ENCODE data around the gene TFAP2C. TPM values are rescaled to one million over a fixed set of nuclear protein-coding genes. Genes with fewer than 3 reads are reported as not detected.

The TFAP2C gene
- polyA plus RNA-seq, 2 donors, result 18.3 to 18.6 TPM

- Histone ChIP-seq H3K27ac (ENCODE audit: low read depth in 2 of 2, low read length in 1 of 2) (no peak overlapping the region), H3K4me1 (ENCODE audit: control insufficient read depth in 2 of 2, insufficient read depth in 2 of 2, low read length in 1 of 2) (no peaks in the 10 kb centered on the region), H3K4me3 (ENCODE audit: low read depth in 1 of 2, low read length in 2 of 2) (no peak overlapping the region), H3K36me3 (ENCODE audit: control insufficient read depth in 2 of 2, insufficient read depth in 2 of 2, low read length in 1 of 2) (no peaks in the 10 kb centered on the region), H3K9me3 (ENCODE audit: control insufficient read depth in 2 of 2, insufficient read depth in 1 of 2, low read depth in 1 of 2, low read length in 1 of 2) (no peaks in the 10 kb centered on the region), H3K27me3 (ENCODE audit: control insufficient read depth in 1 of 2, insufficient read depth in 2 of 2, low read length in 2 of 2) (no peaks in the 10 kb centered on the region)
- 80 to 84% methylated on average over 12 of the region's 12 CpGs for WGBS, 2 donors
These were observed 36.7 kb downstream of the TFAP2C start for GRCh38 chr20:56665806-56666205.

- H3K9me3 ChIP-seq (ENCODE audit: control insufficient read depth in 2 of 2, insufficient read depth in 1 of 2, low read depth in 1 of 2, low read length in 1 of 2), result no peaks in the 10 kb centered on the region
- no peaks in the 10 kb centered on the region for H3K36me3 ChIP-seq (ENCODE audit: control insufficient read depth in 2 of 2, insufficient read depth in 2 of 2, low read length in 1 of 2)
- no peak overlapping the region for H3K27ac ChIP-seq (ENCODE audit: low read depth in 2 of 2, low read length in 1 of 2)
- WGBS, 2 donors, result 88 to 90% methylated on average over 5 of the region's 5 CpGs
- peaks cover 0 to 4% of the 10 kb centered on the region in 2 donors for H3K27me3 ChIP-seq (ENCODE audit: control insufficient read depth in 1 of 2, insufficient read depth in 2 of 2, low read length in 2 of 2)
- no peak overlapping the region for H3K4me3 ChIP-seq (ENCODE audit: low read depth in 1 of 2, low read length in 2 of 2)
- H3K4me1 ChIP-seq (ENCODE audit: control insufficient read depth in 2 of 2, insufficient read depth in 2 of 2, low read length in 1 of 2), result no peaks in the 10 kb centered on the region
These were observed 44.3 kb downstream of the TFAP2C start for GRCh38 chr20:56673450-56673849.

GRCh38 chr20:56676001-56676400, 46.9 kb downstream of the TFAP2C start:
- H3K4me3 ChIP-seq (ENCODE audit: low read depth in 1 of 2, low read length in 2 of 2), result no peak overlapping the region

GRCh38 chr20:56676679-56677078, 47.6 kb downstream of the TFAP2C start:
- no peaks in the 10 kb centered on the region for H3K4me1 ChIP-seq (ENCODE audit: control insufficient read depth in 2 of 2, insufficient read depth in 2 of 2, low read length in 1 of 2)
- H3K27me3 ChIP-seq (ENCODE audit: control insufficient read depth in 1 of 2, insufficient read depth in 2 of 2, low read length in 2 of 2), result peaks cover 0 to 4% of the 10 kb centered on the region in 2 donors
- 67 to 69% methylated on average over 10 of the region's 10 CpGs for WGBS, 2 donors
- no peak overlapping the region for H3K4me3 ChIP-seq (ENCODE audit: low read depth in 1 of 2, low read length in 2 of 2)
- H3K9me3 ChIP-seq (ENCODE audit: control insufficient read depth in 2 of 2, insufficient read depth in 1 of 2, low read depth in 1 of 2, low read length in 1 of 2), result no peaks in the 10 kb centered on the region
- H3K27ac ChIP-seq (ENCODE audit: low read depth in 2 of 2, low read length in 1 of 2), result no peak overlapping the region
- no peaks in the 10 kb centered on the region for H3K36me3 ChIP-seq (ENCODE audit: control insufficient read depth in 2 of 2, insufficient read depth in 2 of 2, low read length in 1 of 2)

More at GRCh38 chr20:56676001-56676400, 46.9 kb downstream of the TFAP2C start:
- Histone ChIP-seq H3K36me3 (ENCODE audit: control insufficient read depth in 2 of 2, insufficient read depth in 2 of 2, low read length in 1 of 2) (no peaks in the 10 kb centered on the region), H3K27me3 (ENCODE audit: control insufficient read depth in 1 of 2, insufficient read depth in 2 of 2, low read length in 2 of 2) (peaks cover 0 to 4% of the 10 kb centered on the region in 2 donors), H3K27ac (ENCODE audit: low read depth in 2 of 2, low read length in 1 of 2) (no peak overlapping the region), H3K9me3 (ENCODE audit: control insufficient read depth in 2 of 2, insufficient read depth in 1 of 2, low read depth in 1 of 2, low read length in 1 of 2) (no peaks in the 10 kb centered on the region), H3K4me1 (ENCODE audit: control insufficient read depth in 2 of 2, insufficient read depth in 2 of 2, low read length in 1 of 2) (no peaks in the 10 kb centered on the region)
- WGBS, 2 donors, result 80 to 83% methylated on average over 12 of the region's 12 CpGs

GRCh38 chr20:56683077-56683865, 54.2 kb downstream of the TFAP2C start:
- H3K9me3 ChIP-seq (ENCODE audit: control insufficient read depth in 2 of 2, insufficient read depth in 1 of 2, low read depth in 1 of 2, low read length in 1 of 2), result no peaks in the 10 kb centered on the region
- H3K27ac ChIP-seq (ENCODE audit: low read depth in 2 of 2, low read length in 1 of 2), result no peak overlapping the region
- WGBS, 2 donors, result 51 to 63% methylated on average over 11 of the region's 11 CpGs
- H3K4me3 ChIP-seq (ENCODE audit: low read depth in 1 of 2, low read length in 2 of 2), result no peak overlapping the region
- H3K36me3 ChIP-seq (ENCODE audit: control insufficient read depth in 2 of 2, insufficient read depth in 2 of 2, low read length in 1 of 2), result no peaks in the 10 kb centered on the region
- H3K4me1 ChIP-seq (ENCODE audit: control insufficient read depth in 2 of 2, insufficient read depth in 2 of 2, low read length in 1 of 2), result no peaks in the 10 kb centered on the region
- no peaks in the 10 kb centered on the region for H3K27me3 ChIP-seq (ENCODE audit: control insufficient read depth in 1 of 2, insufficient read depth in 2 of 2, low read length in 2 of 2)

- H3K4me1 ChIP-seq (ENCODE audit: control insufficient read depth in 2 of 2, insufficient read depth in 2 of 2, low read length in 1 of 2), result peaks cover 0 to 14% of the 10 kb centered on the region in 2 donors
- no peaks in the 10 kb centered on the region for H3K27me3 ChIP-seq (ENCODE audit: control insufficient read depth in 1 of 2, insufficient read depth in 2 of 2, low read length in 2 of 2)
- no peaks in the 10 kb centered on the region for H3K9me3 ChIP-seq (ENCODE audit: control insufficient read depth in 2 of 2, insufficient read depth in 1 of 2, low read depth in 1 of 2, low read length in 1 of 2)
- no peak overlapping the region for H3K4me3 ChIP-seq (ENCODE audit: low read depth in 1 of 2, low read length in 2 of 2)
- H3K27ac ChIP-seq (ENCODE audit: low read depth in 2 of 2, low read length in 1 of 2), result no peak overlapping the region
- no peaks in the 10 kb centered on the region for H3K36me3 ChIP-seq (ENCODE audit: control insufficient read depth in 2 of 2, insufficient read depth in 2 of 2, low read length in 1 of 2)
- WGBS, 2 donors, result 67 to 69% methylated on average over 16 of the region's 16 CpGs
These were observed 56.8 kb downstream of the TFAP2C start for GRCh38 chr20:56685879-56686278.

- Histone ChIP-seq H3K27ac (ENCODE audit: low read depth in 2 of 2, low read length in 1 of 2) (no peak overlapping the region), H3K36me3 (ENCODE audit: control insufficient read depth in 2 of 2, insufficient read depth in 2 of 2, low read length in 1 of 2) (no peaks in the 10 kb centered on the region), H3K9me3 (ENCODE audit: control insufficient read depth in 2 of 2, insufficient read depth in 1 of 2, low read depth in 1 of 2, low read length in 1 of 2) (no peaks in the 10 kb centered on the region), H3K4me3 (ENCODE audit: low read depth in 1 of 2, low read length in 2 of 2) (no peak overlapping the region), H3K4me1 (ENCODE audit: control insufficient read depth in 2 of 2, insufficient read depth in 2 of 2, low read length in 1 of 2) (peaks cover 0 to 15% of the 10 kb centered on the region in 2 donors), H3K27me3 (ENCODE audit: control insufficient read depth in 1 of 2, insufficient read depth in 2 of 2, low read length in 2 of 2) (no peaks in the 10 kb centered on the region)
- 83 to 89% methylated on average over 7 of the region's 7 CpGs for WGBS, 2 donors
These were observed 58.0 kb downstream of the TFAP2C start for GRCh38 chr20:56687061-56687460.

GRCh38 chr20:56688106-56688505, 59.0 kb downstream of the TFAP2C start:
- no peaks in the 10 kb centered on the region for H3K9me3 ChIP-seq (ENCODE audit: control insufficient read depth in 2 of 2, insufficient read depth in 1 of 2, low read depth in 1 of 2, low read length in 1 of 2)
- no peaks in the 10 kb centered on the region for H3K36me3 ChIP-seq (ENCODE audit: control insufficient read depth in 2 of 2, insufficient read depth in 2 of 2, low read length in 1 of 2)
- no peaks in the 10 kb centered on the region for H3K27me3 ChIP-seq (ENCODE audit: control insufficient read depth in 1 of 2, insufficient read depth in 2 of 2, low read length in 2 of 2)
- WGBS, 2 donors, result 80 to 86% methylated on average over 6 of the region's 6 CpGs
- H3K4me1 ChIP-seq (ENCODE audit: control insufficient read depth in 2 of 2, insufficient read depth in 2 of 2, low read length in 1 of 2), result peaks cover 0 to 15% of the 10 kb centered on the region in 2 donors
- H3K4me3 ChIP-seq (ENCODE audit: low read depth in 1 of 2, low read length in 2 of 2), result no peak overlapping the region
- no peak overlapping the region for H3K27ac ChIP-seq (ENCODE audit: low read depth in 2 of 2, low read length in 1 of 2)
